ENCODE measurements around the gene DIPK1B. TPM values are rescaled to one million over a fixed set of nuclear protein-coding genes. Genes with fewer than 3 reads are reported as not detected.
"Not testable (repeated sequence)": the region's sequence is repeated elsewhere in the genome, so short reads cannot be mapped to it uniquely, and the experiment has no call there.

DIPK1B gene
- total RNA-seq, 1 experiment from 2014 or later = 1.5 TPM

GRCh38 chr9:136698635-136699246 lies 13.6 kb upstream of the DIPK1B start:
- no peak for DNase-seq (ENCODE audit: low read depth)

- no peak for DNase-seq (ENCODE audit: low read depth)
These were observed 12.1 kb upstream of the DIPK1B start for GRCh38 chr9:136700304-136700703.

- no peak for DNase-seq (ENCODE audit: low read depth)
These were observed 11.3 kb upstream of the DIPK1B start for GRCh38 chr9:136700959-136701667.

GRCh38 chr9:136701668-136702053 lies 10.7 kb upstream of the DIPK1B start:
- DNase-seq (ENCODE audit: low read depth) = no peak

- no peak for DNase-seq (ENCODE audit: low read depth)
These were observed 9.0 kb upstream of the DIPK1B start for GRCh38 chr9:136703276-136703860.

- DNase-seq (ENCODE audit: low read depth) = not testable (repeated sequence)
These were observed 7.6 kb upstream of the DIPK1B start for GRCh38 chr9:136704741-136705140.

- peak; percentile 70 for DNase-seq (ENCODE audit: low read depth)
These were observed 6.8 kb upstream of the DIPK1B start for GRCh38 chr9:136705564-136705963.

- no peak for DNase-seq (ENCODE audit: low read depth)
These were observed 5.4 kb upstream of the DIPK1B start for GRCh38 chr9:136707011-136707410.

GRCh38 chr9:136707849-136708517 lies 4.4 kb upstream of the DIPK1B start:
- no peak for DNase-seq (ENCODE audit: low read depth)

- no peak for DNase-seq (ENCODE audit: low read depth)
These were observed 2.8 kb upstream of the DIPK1B start for GRCh38 chr9:136709454-136710109.

- DNase-seq (ENCODE audit: low read depth) = peak; percentile 78
These were observed 1.8 kb upstream of the DIPK1B start for GRCh38 chr9:136710543-136710942.

GRCh38 chr9:136711219-136711648 lies 1.1 kb upstream of the DIPK1B start:
- DNase-seq (ENCODE audit: low read depth) = peak; percentile 76

- no peak for DNase-seq (ENCODE audit: low read depth)
These were observed 545 bp downstream of the DIPK1B start for GRCh38 chr9:136712690-136713544.

- DNase-seq (ENCODE audit: low read depth) = no peak
These were observed 1.2 kb downstream of the DIPK1B start for GRCh38 chr9:136713550-136713949.

GRCh38 chr9:136714096-136714892 lies 1.9 kb downstream of the DIPK1B start:
- no peak for DNase-seq (ENCODE audit: low read depth)

- no peak for DNase-seq (ENCODE audit: low read depth)
These were observed 2.5 kb downstream of the DIPK1B start for GRCh38 chr9:136714893-136715274.

GRCh38 chr9:136717399-136717798 lies 5.0 kb downstream of the DIPK1B start:
- no peak for DNase-seq (ENCODE audit: low read depth)

GRCh38 chr9:136718345-136719194 lies 6.2 kb downstream of the DIPK1B start:
- DNase-seq (ENCODE audit: low read depth) = no peak

- no peak for DNase-seq (ENCODE audit: low read depth)
These were observed 7.0 kb downstream of the DIPK1B start for GRCh38 chr9:136719195-136719880.

Measured in M059J (cell line).